ENCODE results near the gene PSAT1.

Gene PSAT1

DNA sequence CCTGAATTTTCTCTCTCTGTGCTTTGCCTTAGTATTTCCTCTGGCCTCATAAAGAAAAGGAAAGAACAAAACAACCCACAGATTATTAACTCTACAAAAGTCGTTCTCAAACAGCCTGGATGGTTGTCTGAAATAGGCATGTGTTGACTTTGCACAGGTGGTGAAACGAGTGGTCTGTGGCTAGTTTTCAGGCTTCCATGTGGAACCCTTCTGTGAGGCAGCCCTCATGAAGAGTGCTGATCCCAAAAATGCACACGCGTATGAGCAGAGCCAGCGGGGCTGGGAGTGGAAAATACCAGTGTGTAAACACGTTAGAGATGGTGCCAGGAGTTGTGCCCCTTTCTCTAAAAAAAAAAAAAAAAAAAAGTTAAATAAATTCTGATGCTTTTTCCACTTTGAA lies 4.9 kb upstream of the PSAT1 start:
- no peak for DNase-seq (ENCODE audit: low read depth)
- TF ChIP-seq CTCF (IDR thresholded peaks at IDR 0.05; ENCODE audit: insufficient read depth, low read depth, low read length, missing control alignments), result no peak
- no peak overlapping the region for H3K4me3 ChIP-seq (ENCODE audit: low read length)

DNA sequence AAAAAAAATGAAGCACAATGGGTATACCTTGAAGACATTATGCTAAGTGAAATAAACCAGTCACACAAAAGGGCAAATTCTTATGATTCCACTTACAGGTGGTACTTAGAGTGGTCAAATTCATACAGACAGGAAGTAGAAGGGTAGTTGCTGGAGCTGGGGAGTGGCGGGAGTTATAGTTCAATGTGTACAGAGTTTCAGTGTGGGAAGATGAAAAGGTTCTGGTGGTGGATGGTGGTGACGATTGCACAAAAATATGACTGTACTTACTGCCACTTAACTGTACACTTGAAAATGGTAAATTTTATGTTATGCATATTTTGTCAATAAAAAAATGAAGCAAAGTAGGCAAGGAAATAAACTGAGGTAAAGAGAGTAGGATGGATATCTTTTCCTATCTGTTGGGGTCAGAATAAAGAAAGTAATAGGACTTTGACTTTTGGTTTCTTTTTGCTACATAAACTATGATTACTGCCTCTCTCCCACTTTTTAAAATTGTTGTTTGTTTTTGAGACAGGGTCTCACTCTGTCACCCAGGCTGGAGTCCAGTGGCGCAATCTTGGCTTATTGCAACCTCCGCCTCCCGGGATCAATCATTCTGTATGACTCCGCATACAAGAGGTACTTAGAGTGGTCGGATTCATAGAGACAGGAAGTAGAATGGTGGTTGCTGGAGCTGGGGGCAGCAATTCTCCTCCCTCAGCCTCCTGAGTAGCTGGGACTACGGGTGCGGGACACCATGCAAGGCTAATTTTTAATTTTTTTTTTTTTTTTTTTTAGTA lies 4.0 kb upstream of the PSAT1 start:
- TF ChIP-seq CTCF (IDR thresholded peaks at IDR 0.05; ENCODE audit: insufficient read depth, low read depth, low read length, missing control alignments), result no peak
- DNase-seq (ENCODE audit: low read depth), result no peak
- H3K4me3 ChIP-seq (ENCODE audit: low read length), result no peak overlapping the region

- no peak for TF ChIP-seq CTCF (IDR thresholded peaks at IDR 0.05; ENCODE audit: insufficient read depth, low read depth, low read length, missing control alignments)
- no peak overlapping the region for H3K4me3 ChIP-seq (ENCODE audit: low read length)
- no peak for DNase-seq (ENCODE audit: low read depth)
Measured at GRCh38 chr9:78294290-78295176, 2.4 kb upstream of the PSAT1 start.

DNA sequence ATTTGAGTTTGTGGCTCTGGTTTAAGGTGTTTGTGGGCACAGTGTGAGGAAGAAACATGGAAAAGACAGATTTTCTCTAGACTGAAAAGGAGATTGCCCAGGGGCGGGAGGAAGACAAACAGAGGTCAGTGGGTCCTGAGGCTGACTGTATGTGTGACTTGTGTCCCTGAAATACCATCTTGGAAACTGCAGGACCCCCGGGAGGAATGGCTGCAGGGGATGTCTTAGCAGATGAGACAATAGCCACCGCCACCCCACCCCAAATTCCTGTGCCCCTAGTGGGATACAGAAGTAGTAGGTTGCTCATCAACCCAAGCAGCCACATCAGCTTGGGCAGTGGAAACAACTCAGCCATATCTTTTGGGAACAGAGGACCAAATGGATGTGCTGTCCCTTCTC lies 1.7 kb upstream of the PSAT1 start:
- no peak for DNase-seq (ENCODE audit: low read depth)
- no peak for TF ChIP-seq CTCF (IDR thresholded peaks at IDR 0.05; ENCODE audit: insufficient read depth, low read depth, low read length, missing control alignments)
- H3K4me3 ChIP-seq (ENCODE audit: low read length), result no peak overlapping the region

DNA sequence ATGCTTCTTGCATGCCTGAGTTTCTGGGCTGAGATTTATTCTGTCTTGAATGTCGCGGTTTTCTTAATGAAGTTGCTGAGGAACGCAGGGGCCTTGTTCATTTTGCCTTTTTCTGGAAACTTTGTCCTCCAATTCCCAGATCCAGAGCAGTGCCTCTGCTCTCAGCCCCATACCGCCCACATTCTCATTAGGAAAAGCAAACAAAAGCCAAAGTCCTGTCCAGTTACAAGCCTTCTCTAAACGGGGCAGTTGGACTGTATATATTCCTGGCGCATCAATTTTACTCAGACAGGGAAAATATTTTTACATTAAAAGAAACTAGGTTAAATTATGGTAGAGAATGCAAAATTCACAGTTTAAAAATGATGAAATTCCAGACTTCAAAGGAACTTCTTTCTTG lies 1.2 kb upstream of the PSAT1 start:
- no peak overlapping the region for H3K4me3 ChIP-seq (ENCODE audit: low read length)

GRCh38 chr9:78296201-78296892 lies 578 bp upstream of the PSAT1 start:
- DNase-seq (ENCODE audit: low read depth), result peak; percentile 55
- H3K4me3 ChIP-seq (ENCODE audit: low read length), result peak overlapping the region; percentile 86
- no peak for TF ChIP-seq CTCF (IDR thresholded peaks at IDR 0.05; ENCODE audit: insufficient read depth, low read depth, low read length, missing control alignments)

More for the DNA sequence above, 1.2 kb upstream of the PSAT1 start:
- DNase-seq (ENCODE audit: low read depth), result no peak
- no peak for TF ChIP-seq CTCF (IDR thresholded peaks at IDR 0.05; ENCODE audit: insufficient read depth, low read depth, low read length, missing control alignments)

Measured in epithelial cell of esophagus (primary cell).